Endodermal cell (in vitro differentiated cells): ENCODE data around the gene SUMO3. TPM values are rescaled to one million over a fixed set of nuclear protein-coding genes. Genes with fewer than 3 reads are reported as not detected.

ENCODE experiments used
- DNase-seq: peaks from one replicate; pipeline ENCODE4 v3.0.0-alpha.2; 2017
- H3K27ac ChIP-seq: 2 replicates; pipeline ENCODE4 v1.5.1; 2013; ENCODE audit warnings: mild to moderate bottlenecking, low read depth, low read length, moderate library complexity
- H3K27me3 ChIP-seq: 2 replicates; pipeline ENCODE4 v1.6.1; 2013; ENCODE audit warnings: mild to moderate bottlenecking, low read length, moderate library complexity; ENCODE audit not compliant: insufficient read depth, control insufficient read depth, poor library complexity, severe bottlenecking
- H3K36me3 ChIP-seq: 2 replicates; pipeline ENCODE4 v1.7.0; 2013; ENCODE audit warnings: mild to moderate bottlenecking, low read length, moderate library complexity; ENCODE audit not compliant: control insufficient read depth, insufficient read depth
- H3K4me1 ChIP-seq: one replicate; pipeline ENCODE4 v1.7.0; 2013; ENCODE audit warnings: low read length; ENCODE audit not compliant: control insufficient read depth, insufficient read depth
- H3K4me3 ChIP-seq: 2 replicates; pipeline ENCODE4 v1.5.1; 2013; ENCODE audit warnings: mild to moderate bottlenecking, low read length, moderate library complexity
- H3K9ac ChIP-seq: 2 replicates; pipeline ENCODE4 v1.6.1; 2013; ENCODE audit warnings: mild to moderate bottlenecking, low read length, moderate library complexity; ENCODE audit not compliant: poor library complexity, severe bottlenecking; ENCODE audit errors: extremely low read depth
- H3K9me3 ChIP-seq: 2 replicates; pipeline ENCODE4 v1.6.1; 2013; ENCODE audit warnings: mild to moderate bottlenecking, low read length, moderate library complexity; ENCODE audit not compliant: control insufficient read depth
- H3K27ac Mint-ChIP-seq: 2 replicates; pipeline ENCODE4 v1.8.0; 2020; ENCODE audit warnings: mixed read lengths
- H3K27me3 Mint-ChIP-seq: 2 replicates; pipeline ENCODE4 v1.8.0; 2021; ENCODE audit warnings: mild to moderate bottlenecking, mixed read lengths; ENCODE audit not compliant: insufficient read depth
- H3K36me3 Mint-ChIP-seq: 2 replicates; pipeline ENCODE4 v1.8.0; 2020; ENCODE audit warnings: low read depth, mixed read lengths
- H3K4me1 Mint-ChIP-seq: 2 replicates; pipeline ENCODE4 v1.8.0; 2020; ENCODE audit warnings: mixed read lengths
- H3K4me3 Mint-ChIP-seq: 2 replicates; pipeline ENCODE4 v1.8.0; 2020; ENCODE audit warnings: mild to moderate bottlenecking, moderate library complexity, mixed read lengths
- H3K9me3 Mint-ChIP-seq: 2 replicates; pipeline ENCODE4 v1.8.0; 2020; ENCODE audit warnings: mild to moderate bottlenecking, mixed read lengths
- CTCF ChIP-seq: fragments of 200-600 bp; sonication (generic); conservative IDR thresholded peaks from 2 replicates; pipeline ENCODE4 v1.5.0; 2021; ENCODE audit warnings: antibody characterized with exemption, mild to moderate bottlenecking
- WGBS, 2 experiments: methylation state at CpG; one replicate each; pipeline versions ENCODE4 v1.1.5 to v1.1.7; 2013; ENCODE audit warnings: missing lambda C conversion rate in 2 of 2, mixed read lengths in 1 of 2; ENCODE audit not compliant: insufficient coverage in 1 of 2, insufficient read length in 1 of 2; 5-methylcytosine and 5-hydroxymethylcytosine counted together
- total RNA-seq, 2 donors: library from RNA; stranded (reverse); fragmentation: NEBNext Ultra II Directional in 1 of 2; extraction: Animal tissue kit (Norgen Biotek cat#: 25700) in 1 of 2; gene quantifications; 2 replicates in 1 of 2; 3 replicates in 1 of 2; pipeline ENCODE4 v1.2.1, GENCODE V29; 2021

SUMO3 gene
- total RNA-seq, 2 donors from 2014 or later = 79.5 to 96.4 TPM

- peaks cover 45% of the 10 kb centered on the region for H3K36me3 Mint-ChIP-seq
- peaks cover 69% of the 10 kb centered on the region for H3K36me3 ChIP-seq
- H3K9me3 ChIP-seq = peaks cover 5% of the 10 kb centered on the region
Observed at GRCh38 chr21:44801468-44802395, 16.1 kb downstream of the SUMO3 start, which contains the start of gene UBE2G2. TSS of gene UBE2G2 (minus strand) at chr21:44801820. CDS start at chr21:44801748, 72 bp downstream.

DNA sequence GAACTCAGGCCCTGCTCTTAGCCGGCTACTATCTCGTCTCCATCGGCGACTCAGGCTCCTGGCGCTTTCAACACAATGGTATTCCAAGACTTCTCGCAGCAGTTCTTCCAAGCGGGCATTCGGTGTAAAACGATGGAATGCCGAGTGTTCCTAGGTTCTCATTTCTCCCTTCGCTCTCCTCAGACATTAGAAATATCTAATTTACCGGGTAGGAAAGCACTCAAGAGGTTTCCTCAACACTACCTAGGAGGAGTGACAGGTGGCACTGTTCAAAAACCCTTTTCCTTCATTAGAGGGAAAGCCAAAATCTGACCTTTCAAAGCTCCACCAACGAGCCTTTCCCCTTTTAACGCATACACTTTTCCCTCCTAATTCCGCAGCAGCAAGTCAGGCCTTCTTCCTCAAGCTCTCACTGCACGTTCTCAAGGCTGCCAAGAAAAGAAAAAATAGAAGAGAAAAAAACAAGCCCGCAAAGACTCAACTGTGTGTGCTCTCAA lies 16.8 kb downstream of the SUMO3 start:
- Histone ChIP-seq H3K27me3 (no peaks in the 10 kb centered on the region), H3K36me3 (peaks cover 69% of the 10 kb centered on the region), H3K27ac (peak overlapping the region; percentile 61), H3K4me1 (no peaks in the 10 kb centered on the region), H3K9me3 (peaks cover 5% of the 10 kb centered on the region), H3K4me3 (peak overlapping the region; percentile 99), H3K9ac (peak overlapping the region; percentile 85)
- TF ChIP-seq CTCF = peak; percentile 69
- no peaks in the 10 kb centered on the region for H3K9me3 Mint-ChIP-seq
- H3K27ac Mint-ChIP-seq = peak overlapping the region; percentile 92
- DNase-seq = peak; percentile 70
- H3K4me1 Mint-ChIP-seq = peaks cover 22% of the 10 kb centered on the region
- peak overlapping the region; percentile 87 for H3K4me3 Mint-ChIP-seq
- whole genome bisulfite sequencing, 2 experiments = 3 to 7% methylated on average over 12 to 17 of the region's 17 CpGs
- no peaks in the 10 kb centered on the region for H3K27me3 Mint-ChIP-seq
- H3K36me3 Mint-ChIP-seq = peaks cover 47% of the 10 kb centered on the region

More at GRCh38 chr21:44801468-44802395, 16.1 kb downstream of the SUMO3 start, which contains the start of gene UBE2G2:
- no peaks in the 10 kb centered on the region for H3K27me3 Mint-ChIP-seq
- WGBS, 2 experiments = 0 to 1% methylated on average over 38 to 97 of the region's 97 CpGs
- H3K27me3 ChIP-seq = no peaks in the 10 kb centered on the region
- H3K27ac Mint-ChIP-seq = peak within 1 kb of the TSS; percentile 92
- TF ChIP-seq CTCF = no peak
- H3K4me3 Mint-ChIP-seq = peak within 1 kb of the TSS; percentile 87
- peaks cover 22% of the 10 kb centered on the region for H3K4me1 Mint-ChIP-seq
- no peaks in the 10 kb centered on the region for H3K4me1 ChIP-seq
- peak; percentile 91 for DNase-seq
- H3K4me3 ChIP-seq = peak within 1 kb of the TSS; percentile 99
- H3K9me3 Mint-ChIP-seq = no peaks in the 10 kb centered on the region
- peak within 1 kb of the TSS; percentile 85 for H3K9ac ChIP-seq
- H3K27ac ChIP-seq = peak within 1 kb of the TSS; percentile 61

DNA sequence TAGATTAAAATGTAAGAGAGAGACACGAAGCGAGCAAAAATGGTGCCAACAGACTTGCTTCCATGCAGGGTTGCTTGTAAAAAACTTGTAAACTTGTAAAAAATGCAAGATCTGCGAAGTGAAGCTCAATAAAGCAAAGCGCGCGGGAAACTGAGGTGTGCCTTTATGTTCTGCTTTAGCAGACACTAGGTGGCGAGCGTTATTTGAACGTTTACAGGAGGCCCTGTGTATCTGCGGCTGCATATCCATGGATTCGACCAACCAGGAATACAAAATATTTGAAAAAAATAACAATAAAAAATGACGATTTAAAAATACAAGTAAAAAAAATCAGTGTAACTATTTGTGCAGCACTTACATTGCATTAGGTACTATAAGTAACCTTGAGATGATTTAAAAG lies 17.8 kb downstream of the SUMO3 start:
- Histone ChIP-seq H3K36me3 (peaks cover 66% of the 10 kb centered on the region), H3K27me3 (no peaks in the 10 kb centered on the region), H3K4me1 (no peaks in the 10 kb centered on the region), H3K9me3 (peaks cover 5% of the 10 kb centered on the region), H3K4me3 (peak overlapping the region; percentile 99), H3K9ac (no peak overlapping the region), H3K27ac (no peak overlapping the region)
- H3K4me1 Mint-ChIP-seq = peaks cover 22% of the 10 kb centered on the region
- peak overlapping the region; percentile 87 for H3K4me3 Mint-ChIP-seq
- TF ChIP-seq CTCF = peak; percentile 71
- H3K36me3 Mint-ChIP-seq = peaks cover 48% of the 10 kb centered on the region
- no peaks in the 10 kb centered on the region for H3K9me3 Mint-ChIP-seq
- 73 to 87% methylated on average over 10 to 11 of the region's 12 CpGs for WGBS, 2 experiments
- H3K27me3 Mint-ChIP-seq = no peaks in the 10 kb centered on the region
- no peak overlapping the region for H3K27ac Mint-ChIP-seq
- DNase-seq = peak; percentile 53
